ENCODE data around the gene XIST.

XIST gene

DNA sequence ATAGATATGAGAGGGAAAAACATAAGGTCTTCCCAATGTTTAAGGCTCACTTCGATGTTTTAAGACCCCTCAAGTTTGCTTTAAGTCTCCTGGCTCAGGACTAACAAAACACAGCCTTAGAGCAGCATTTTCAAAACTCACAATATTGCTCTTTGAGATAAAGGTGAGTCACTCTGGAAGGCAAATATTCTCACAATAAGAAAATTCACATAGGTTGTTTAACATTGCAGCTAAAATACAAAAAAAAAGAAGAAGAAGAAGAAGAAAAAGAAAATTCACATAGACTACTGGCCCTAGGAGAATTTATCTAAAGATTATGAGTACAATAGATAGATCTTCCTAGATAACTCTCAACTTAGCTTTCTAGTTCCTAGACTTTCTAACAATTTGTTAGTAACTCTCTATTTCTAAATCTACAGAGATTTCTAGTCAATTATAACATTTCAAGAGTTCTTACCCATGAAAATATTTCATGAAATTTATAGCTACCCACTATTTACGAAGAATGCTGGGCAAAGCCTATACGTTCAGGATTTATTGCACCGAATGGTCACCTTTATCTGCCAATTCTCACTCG lies 22.5 kb downstream of the XIST start:
- H3K36me3 ChIP-seq (ENCODE audit: control insufficient read depth in 2 of 2, insufficient read depth in 1 of 2, low read length in 2 of 2): peaks cover 94 to 99% of the 10 kb centered on the region in 2 experiments
- peak overlapping the region; percentile 79 for H3K27ac ChIP-seq (ENCODE audit: extremely low read depth, low read depth, low read length)
- CTCF ChIA-PET: interaction anchor here (0.6 kb wide), 1 partner anchor 1668 kb away, joined by 3 read pairs; no protein-coding TSS in a partner anchor
- no peaks in the 10 kb centered on the region for H3K9me3 ChIP-seq (ENCODE audit: control insufficient read depth, insufficient read depth, low read depth, low read length)
- H3K4me1 ChIP-seq (ENCODE audit: control insufficient read depth, insufficient read depth, low read length): peaks cover 90% of the 10 kb centered on the region
- H3K4me3 ChIP-seq (ENCODE audit: low read depth, low read length): no peak overlapping the region
- TF ChIP-seq, protein P1, sequence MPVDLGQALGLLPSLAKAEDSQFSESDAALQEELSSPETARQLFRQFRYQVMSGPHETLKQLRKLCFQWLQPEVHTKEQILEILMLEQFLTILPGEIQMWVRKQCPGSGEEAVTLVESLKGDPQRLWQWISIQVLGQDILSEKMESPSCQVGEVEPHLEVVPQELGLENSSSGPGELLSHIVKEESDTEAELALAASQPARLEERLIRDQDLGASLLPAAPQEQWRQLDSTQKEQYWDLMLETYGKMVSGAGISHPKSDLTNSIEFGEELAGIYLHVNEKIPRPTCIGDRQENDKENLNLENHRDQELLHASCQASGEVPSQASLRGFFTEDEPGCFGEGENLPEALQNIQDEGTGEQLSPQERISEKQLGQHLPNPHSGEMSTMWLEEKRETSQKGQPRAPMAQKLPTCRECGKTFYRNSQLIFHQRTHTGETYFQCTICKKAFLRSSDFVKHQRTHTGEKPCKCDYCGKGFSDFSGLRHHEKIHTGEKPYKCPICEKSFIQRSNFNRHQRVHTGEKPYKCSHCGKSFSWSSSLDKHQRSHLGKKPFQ (tag by site-specific recombination; IDR thresholded peaks at IDR 0.05): 0 out of 2 replicates have a peak, but pooled peaks have one; percentile 65
- TF ChIP-seq, protein P2, sequence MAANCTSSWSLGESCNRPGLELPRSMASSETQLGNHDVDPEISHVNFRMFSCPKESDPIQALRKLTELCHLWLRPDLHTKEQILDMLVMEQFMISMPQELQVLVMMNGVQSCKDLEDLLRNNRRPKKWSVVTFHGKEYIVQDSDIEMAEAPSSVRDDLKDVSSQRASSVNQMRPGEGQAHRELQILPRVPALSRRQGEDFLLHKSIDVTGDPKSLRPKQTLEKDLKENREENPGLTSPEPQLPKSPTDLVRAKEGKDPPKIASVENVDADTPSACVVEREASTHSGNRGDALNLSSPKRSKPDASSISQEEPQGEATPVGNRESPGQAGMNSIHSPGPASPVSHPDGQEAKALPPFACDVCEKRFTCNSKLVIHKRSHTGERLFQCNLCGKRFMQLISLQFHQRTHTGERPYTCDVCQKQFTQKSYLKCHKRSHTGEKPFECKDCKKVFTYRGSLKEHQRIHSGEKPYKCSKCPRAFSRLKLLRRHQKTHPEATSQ (tag by site-specific recombination; IDR thresholded peaks at IDR 0.05): no peak
- no peak for TF ChIP-seq ZNF302 (tag by site-specific recombination; IDR thresholded peaks at IDR 0.05; ENCODE audit: low read depth)
- TF ChIP-seq ZXDB (tag by site-specific recombination; IDR thresholded peaks at IDR 0.05): peak; percentile 2; the same call in 1 of the 2 replicates
- TF ChIP-seq PRDM1 (tag by site-specific recombination; IDR thresholded peaks at IDR 0.05): peak; percentile 61; the same call in 1 of the 2 replicates
- TF ChIP-seq, protein P3, sequence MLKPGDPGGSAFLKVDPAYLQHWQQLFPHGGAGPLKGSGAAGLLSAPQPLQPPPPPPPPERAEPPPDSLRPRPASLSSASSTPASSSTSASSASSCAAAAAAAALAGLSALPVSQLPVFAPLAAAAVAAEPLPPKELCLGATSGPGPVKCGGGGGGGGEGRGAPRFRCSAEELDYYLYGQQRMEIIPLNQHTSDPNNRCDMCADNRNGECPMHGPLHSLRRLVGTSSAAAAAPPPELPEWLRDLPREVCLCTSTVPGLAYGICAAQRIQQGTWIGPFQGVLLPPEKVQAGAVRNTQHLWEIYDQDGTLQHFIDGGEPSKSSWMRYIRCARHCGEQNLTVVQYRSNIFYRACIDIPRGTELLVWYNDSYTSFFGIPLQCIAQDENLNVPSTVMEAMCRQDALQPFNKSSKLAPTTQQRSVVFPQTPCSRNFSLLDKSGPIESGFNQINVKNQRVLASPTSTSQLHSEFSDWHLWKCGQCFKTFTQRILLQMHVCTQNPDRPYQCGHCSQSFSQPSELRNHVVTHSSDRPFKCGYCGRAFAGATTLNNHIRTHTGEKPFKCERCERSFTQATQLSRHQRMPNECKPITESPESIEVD (tag by site-specific recombination; IDR thresholded peaks at IDR 0.05): peak; percentile 92
- TF ChIP-seq IKZF3 (tag by site-specific recombination; IDR thresholded peaks at IDR 0.05): peak; percentile 31; the same call in 1 of the 2 replicates
- TF ChIP-seq ZNF292 (tag by site-specific recombination; IDR thresholded peaks at IDR 0.05; ENCODE audit: borderline replicate concordance, low read depth): no peak
- POLR2A ChIA-PET: interaction anchor here (1.0 to 7.4 kb wide), 7 partner anchors 8 to 21 kb away, joined by 5 to 66 read pairs (median 9); partner anchors contain the start of gene XIST

DNA sequence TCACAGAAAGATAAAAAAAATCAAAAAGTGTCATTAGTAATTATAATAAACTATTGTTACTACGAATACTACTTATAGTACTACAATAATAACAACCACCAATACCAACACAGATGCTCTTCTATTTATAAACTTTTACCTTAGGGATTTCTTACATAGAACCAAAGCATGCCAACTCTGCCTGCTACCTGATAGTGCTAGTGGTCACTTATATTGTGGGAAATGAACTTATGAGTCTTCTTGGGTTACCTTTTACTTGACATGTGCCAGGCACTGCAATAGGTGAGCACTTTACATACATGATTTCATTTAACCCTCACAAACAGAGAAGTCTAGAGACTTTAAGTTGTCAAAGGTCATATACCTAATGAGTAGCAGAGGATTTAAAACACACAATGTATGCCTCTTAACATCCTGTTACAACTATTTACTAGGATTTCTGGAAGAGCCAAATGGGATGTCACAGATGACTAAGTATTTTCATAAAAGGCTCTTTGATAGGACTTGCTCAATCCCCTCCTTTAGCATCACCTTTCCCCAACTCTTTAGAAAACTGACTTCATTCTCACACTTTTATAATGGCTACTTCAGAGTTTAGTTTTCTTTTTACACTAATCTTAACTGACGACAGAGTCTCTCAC lies 24.3 kb downstream of the XIST start:
- CTCF ChIA-PET: no interaction called here
- POLR2A ChIA-PET: interaction anchor here (1.2 to 7.4 kb wide), 3 partner anchors 13 to 22 kb away, joined by 4 to 66 read pairs (median 36); partner anchors contain the start of gene XIST
- Histone ChIP-seq H3K4me1 (ENCODE audit: control insufficient read depth, insufficient read depth, low read length) (peaks cover 92% of the 10 kb centered on the region), H3K27ac (ENCODE audit: extremely low read depth, low read depth, low read length) (peak overlapping the region; percentile 72), H3K9me3 (ENCODE audit: control insufficient read depth, insufficient read depth, low read depth, low read length) (no peaks in the 10 kb centered on the region), H3K36me3 (ENCODE audit: control insufficient read depth in 2 of 2, insufficient read depth in 1 of 2, low read length in 2 of 2) (peaks cover 96 to 99% of the 10 kb centered on the region in 2 experiments), H3K4me3 (ENCODE audit: low read depth, low read length) (no peak overlapping the region)
- TF ChIP-seq IKZF3 (tag by site-specific recombination; IDR thresholded peaks at IDR 0.05) (peak; percentile 66; the same call in 1 of the 2 replicates), BCL11B (tag by site-specific recombination; IDR thresholded peaks at IDR 0.05; ENCODE audit: low read depth) (0 out of 2 replicates have a peak, but pooled peaks have one; percentile 50), ZNF24 (tag by site-specific recombination; IDR thresholded peaks at IDR 0.05) (no peak)
- TF ChIP-seq, protein P3 (tag by site-specific recombination; IDR thresholded peaks at IDR 0.05): peak; percentile 62
- TF ChIP-seq, protein P4, sequence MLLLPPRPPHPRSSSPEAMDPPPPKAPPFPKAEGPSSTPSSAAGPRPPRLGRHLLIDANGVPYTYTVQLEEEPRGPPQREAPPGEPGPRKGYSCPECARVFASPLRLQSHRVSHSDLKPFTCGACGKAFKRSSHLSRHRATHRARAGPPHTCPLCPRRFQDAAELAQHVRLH (tag by site-specific recombination; IDR thresholded peaks at IDR 0.05): 0 out of 2 replicates have a peak, but pooled peaks have one; percentile 3
- TF ChIP-seq, protein P5, sequence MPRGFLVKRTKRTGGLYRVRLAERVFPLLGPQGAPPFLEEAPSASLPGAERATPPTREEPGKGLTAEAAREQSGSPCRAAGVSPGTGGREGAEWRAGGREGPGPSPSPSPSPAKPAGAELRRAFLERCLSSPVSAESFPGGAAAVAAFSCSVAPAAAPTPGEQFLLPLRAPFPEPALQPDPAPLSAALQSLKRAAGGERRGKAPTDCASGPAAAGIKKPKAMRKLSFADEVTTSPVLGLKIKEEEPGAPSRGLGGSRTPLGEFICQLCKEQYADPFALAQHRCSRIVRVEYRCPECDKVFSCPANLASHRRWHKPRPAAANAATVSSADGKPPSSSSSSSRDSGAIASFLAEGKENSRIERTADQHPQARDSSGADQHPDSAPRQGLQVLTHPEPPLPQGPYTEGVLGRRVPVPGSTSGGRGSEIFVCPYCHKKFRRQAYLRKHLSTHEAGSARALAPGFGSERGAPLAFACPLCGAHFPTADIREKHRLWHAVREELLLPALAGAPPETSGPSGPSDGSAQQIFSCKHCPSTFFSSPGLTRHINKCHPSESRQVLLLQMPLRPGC (tag by site-specific recombination; IDR thresholded peaks at IDR 0.05): 0 out of 2 replicates have a peak, but pooled peaks have one; percentile 3
- TF ChIP-seq, protein P6, sequence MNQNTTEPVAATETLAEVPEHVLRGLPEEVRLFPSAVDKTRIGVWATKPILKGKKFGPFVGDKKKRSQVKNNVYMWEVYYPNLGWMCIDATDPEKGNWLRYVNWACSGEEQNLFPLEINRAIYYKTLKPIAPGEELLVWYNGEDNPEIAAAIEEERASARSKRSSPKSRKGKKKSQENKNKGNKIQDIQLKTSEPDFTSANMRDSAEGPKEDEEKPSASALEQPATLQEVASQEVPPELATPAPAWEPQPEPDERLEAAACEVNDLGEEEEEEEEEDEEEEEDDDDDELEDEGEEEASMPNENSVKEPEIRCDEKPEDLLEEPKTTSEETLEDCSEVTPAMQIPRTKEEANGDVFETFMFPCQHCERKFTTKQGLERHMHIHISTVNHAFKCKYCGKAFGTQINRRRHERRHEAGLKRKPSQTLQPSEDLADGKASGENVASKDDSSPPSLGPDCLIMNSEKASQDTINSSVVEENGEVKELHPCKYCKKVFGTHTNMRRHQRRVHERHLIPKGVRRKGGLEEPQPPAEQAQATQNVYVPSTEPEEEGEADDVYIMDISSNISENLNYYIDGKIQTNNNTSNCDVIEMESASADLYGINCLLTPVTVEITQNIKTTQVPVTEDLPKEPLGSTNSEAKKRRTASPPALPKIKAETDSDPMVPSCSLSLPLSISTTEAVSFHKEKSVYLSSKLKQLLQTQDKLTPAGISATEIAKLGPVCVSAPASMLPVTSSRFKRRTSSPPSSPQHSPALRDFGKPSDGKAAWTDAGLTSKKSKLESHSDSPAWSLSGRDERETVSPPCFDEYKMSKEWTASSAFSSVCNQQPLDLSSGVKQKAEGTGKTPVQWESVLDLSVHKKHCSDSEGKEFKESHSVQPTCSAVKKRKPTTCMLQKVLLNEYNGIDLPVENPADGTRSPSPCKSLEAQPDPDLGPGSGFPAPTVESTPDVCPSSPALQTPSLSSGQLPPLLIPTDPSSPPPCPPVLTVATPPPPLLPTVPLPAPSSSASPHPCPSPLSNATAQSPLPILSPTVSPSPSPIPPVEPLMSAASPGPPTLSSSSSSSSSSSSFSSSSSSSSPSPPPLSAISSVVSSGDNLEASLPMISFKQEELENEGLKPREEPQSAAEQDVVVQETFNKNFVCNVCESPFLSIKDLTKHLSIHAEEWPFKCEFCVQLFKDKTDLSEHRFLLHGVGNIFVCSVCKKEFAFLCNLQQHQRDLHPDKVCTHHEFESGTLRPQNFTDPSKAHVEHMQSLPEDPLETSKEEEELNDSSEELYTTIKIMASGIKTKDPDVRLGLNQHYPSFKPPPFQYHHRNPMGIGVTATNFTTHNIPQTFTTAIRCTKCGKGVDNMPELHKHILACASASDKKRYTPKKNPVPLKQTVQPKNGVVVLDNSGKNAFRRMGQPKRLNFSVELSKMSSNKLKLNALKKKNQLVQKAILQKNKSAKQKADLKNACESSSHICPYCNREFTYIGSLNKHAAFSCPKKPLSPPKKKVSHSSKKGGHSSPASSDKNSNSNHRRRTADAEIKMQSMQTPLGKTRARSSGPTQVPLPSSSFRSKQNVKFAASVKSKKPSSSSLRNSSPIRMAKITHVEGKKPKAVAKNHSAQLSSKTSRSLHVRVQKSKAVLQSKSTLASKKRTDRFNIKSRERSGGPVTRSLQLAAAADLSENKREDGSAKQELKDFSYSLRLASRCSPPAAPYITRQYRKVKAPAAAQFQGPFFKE (tag by site-specific recombination; IDR thresholded peaks at IDR 0.05; ENCODE audit: borderline replicate concordance): no peak
- TF ChIP-seq, protein P7, sequence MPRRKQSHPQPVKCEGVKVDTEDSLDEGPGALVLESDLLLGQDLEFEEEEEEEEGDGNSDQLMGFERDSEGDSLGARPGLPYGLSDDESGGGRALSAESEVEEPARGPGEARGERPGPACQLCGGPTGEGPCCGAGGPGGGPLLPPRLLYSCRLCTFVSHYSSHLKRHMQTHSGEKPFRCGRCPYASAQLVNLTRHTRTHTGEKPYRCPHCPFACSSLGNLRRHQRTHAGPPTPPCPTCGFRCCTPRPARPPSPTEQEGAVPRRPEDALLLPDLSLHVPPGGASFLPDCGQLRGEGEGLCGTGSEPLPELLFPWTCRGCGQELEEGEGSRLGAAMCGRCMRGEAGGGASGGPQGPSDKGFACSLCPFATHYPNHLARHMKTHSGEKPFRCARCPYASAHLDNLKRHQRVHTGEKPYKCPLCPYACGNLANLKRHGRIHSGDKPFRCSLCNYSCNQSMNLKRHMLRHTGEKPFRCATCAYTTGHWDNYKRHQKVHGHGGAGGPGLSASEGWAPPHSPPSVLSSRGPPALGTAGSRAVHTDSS (tag by site-specific recombination; IDR thresholded peaks at IDR 0.05): peak; percentile 32; the same call in 1 of the 2 replicates
